ENCODE data around the gene INPP4A. TPM values are rescaled to one million over a fixed set of nuclear protein-coding genes. Genes with fewer than 3 reads are reported as not detected.
"Not testable (repeated sequence)": the region's sequence is repeated elsewhere in the genome, so short reads cannot be mapped to it uniquely, and the experiment has no call there.

The INPP4A gene
- total RNA-seq, 1 donor from 2014 or later, result 32.4 TPM

GRCh38 chr2:98432145-98432544, 12.5 kb upstream of the INPP4A start:
- Mint-ChIP-seq H3K4me3 (no peak overlapping the region), H3K36me3 (ENCODE audit: low read depth) (peaks cover 9% of the 10 kb centered on the region), H3K9me3 (peaks cover 6% of the 10 kb centered on the region), H3K27ac (ENCODE audit: unreplicated experiment) (no peak overlapping the region), H3K4me1 (peaks cover 6% of the 10 kb centered on the region), H3K27me3 (ENCODE audit: low read depth) (no peaks in the 10 kb centered on the region)
- TF ChIP-seq, protein P1, sequence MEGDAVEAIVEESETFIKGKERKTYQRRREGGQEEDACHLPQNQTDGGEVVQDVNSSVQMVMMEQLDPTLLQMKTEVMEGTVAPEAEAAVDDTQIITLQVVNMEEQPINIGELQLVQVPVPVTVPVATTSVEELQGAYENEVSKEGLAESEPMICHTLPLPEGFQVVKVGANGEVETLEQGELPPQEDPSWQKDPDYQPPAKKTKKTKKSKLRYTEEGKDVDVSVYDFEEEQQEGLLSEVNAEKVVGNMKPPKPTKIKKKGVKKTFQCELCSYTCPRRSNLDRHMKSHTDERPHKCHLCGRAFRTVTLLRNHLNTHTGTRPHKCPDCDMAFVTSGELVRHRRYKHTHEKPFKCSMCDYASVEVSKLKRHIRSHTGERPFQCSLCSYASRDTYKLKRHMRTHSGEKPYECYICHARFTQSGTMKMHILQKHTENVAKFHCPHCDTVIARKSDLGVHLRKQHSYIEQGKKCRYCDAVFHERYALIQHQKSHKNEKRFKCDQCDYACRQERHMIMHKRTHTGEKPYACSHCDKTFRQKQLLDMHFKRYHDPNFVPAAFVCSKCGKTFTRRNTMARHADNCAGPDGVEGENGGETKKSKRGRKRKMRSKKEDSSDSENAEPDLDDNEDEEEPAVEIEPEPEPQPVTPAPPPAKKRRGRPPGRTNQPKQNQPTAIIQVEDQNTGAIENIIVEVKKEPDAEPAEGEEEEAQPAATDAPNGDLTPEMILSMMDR (conservative IDR thresholded peaks at IDR 0.05), result no peak
- no peak for DNase-seq (ENCODE audit: low read depth, low spot score)

- TF ChIP-seq, protein P1 (conservative IDR thresholded peaks at IDR 0.05), result no peak
- DNase-seq (ENCODE audit: low read depth, low spot score), result no peak
- H3K27ac Mint-ChIP-seq (ENCODE audit: unreplicated experiment), result no peak overlapping the region
- H3K4me3 Mint-ChIP-seq, result no peak overlapping the region
- peaks cover 6% of the 10 kb centered on the region for H3K4me1 Mint-ChIP-seq
- peaks cover 6% of the 10 kb centered on the region for H3K9me3 Mint-ChIP-seq
- peaks cover 9% of the 10 kb centered on the region for H3K36me3 Mint-ChIP-seq (ENCODE audit: low read depth)
- no peaks in the 10 kb centered on the region for H3K27me3 Mint-ChIP-seq (ENCODE audit: low read depth)
These were observed 11.2 kb upstream of the INPP4A start for GRCh38 chr2:98433363-98433964.

DNA sequence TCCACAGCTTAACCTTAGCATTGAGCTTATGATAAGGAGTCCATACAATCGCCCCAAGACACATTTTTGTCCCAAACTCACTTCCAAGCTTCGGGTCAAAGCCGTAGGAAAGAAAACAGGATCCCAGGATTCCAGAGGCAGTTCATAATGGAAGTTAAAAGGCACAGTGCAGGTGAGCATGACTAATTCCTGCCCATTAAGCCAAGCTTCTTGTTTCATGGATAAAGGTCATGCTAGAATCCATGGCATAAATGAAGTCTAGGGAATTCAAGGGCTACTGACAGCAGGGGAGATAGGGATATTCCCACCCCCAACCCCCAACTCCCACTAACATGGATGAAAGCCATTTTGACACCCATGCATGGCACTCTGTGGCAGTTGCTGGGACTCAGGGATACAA, 10.2 kb upstream of the INPP4A start:
- Mint-ChIP-seq H3K4me1 (peaks cover 6% of the 10 kb centered on the region), H3K27ac (ENCODE audit: unreplicated experiment) (no peak overlapping the region), H3K9me3 (peaks cover 6% of the 10 kb centered on the region), H3K36me3 (ENCODE audit: low read depth) (peaks cover 9% of the 10 kb centered on the region), H3K4me3 (no peak overlapping the region), H3K27me3 (ENCODE audit: low read depth) (no peaks in the 10 kb centered on the region)
- TF ChIP-seq, protein P1 (conservative IDR thresholded peaks at IDR 0.05), result no peak
- no peak for DNase-seq (ENCODE audit: low read depth, low spot score)

GRCh38 chr2:98435670-98436069, 9.0 kb upstream of the INPP4A start:
- peaks cover 12% of the 10 kb centered on the region for H3K36me3 Mint-ChIP-seq (ENCODE audit: low read depth)
- H3K4me1 Mint-ChIP-seq; H3K9me3 Mint-ChIP-seq; DNase-seq (ENCODE audit: low read depth, low spot score); H3K4me3 Mint-ChIP-seq; H3K27me3 Mint-ChIP-seq (ENCODE audit: low read depth); H3K27ac Mint-ChIP-seq (ENCODE audit: unreplicated experiment): not testable (repeated sequence)

DNA sequence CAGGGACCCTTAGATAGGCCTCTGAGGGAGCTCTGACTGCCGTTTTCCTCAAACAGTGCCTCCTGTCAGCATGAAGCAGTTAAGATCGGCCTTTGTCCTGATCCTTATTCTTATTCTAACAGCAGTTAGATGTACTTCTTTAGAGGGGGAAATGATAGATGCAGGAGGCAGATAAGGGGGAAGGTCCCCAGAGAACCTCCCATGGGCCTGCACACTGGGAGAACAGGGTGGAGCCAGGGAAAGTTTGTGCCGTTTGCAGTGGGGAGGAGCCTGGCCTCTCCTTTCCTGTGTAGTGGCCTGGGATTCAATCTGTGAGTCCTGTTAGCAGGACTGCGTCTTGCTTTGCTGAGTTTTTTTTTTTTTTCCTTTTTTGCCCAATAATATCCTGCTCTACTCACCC, 7.9 kb upstream of the INPP4A start:
- Mint-ChIP-seq H3K9me3 (peaks cover 9% of the 10 kb centered on the region), H3K36me3 (ENCODE audit: low read depth) (peaks cover 12% of the 10 kb centered on the region), H3K4me1 (peaks cover 6% of the 10 kb centered on the region), H3K27ac (ENCODE audit: unreplicated experiment) (no peak overlapping the region), H3K4me3 (peak overlapping the region; percentile 47), H3K27me3 (ENCODE audit: low read depth) (no peaks in the 10 kb centered on the region)
- no peak for DNase-seq (ENCODE audit: low read depth, low spot score)
- TF ChIP-seq, protein P1 (conservative IDR thresholded peaks at IDR 0.05), result no peak

DNA sequence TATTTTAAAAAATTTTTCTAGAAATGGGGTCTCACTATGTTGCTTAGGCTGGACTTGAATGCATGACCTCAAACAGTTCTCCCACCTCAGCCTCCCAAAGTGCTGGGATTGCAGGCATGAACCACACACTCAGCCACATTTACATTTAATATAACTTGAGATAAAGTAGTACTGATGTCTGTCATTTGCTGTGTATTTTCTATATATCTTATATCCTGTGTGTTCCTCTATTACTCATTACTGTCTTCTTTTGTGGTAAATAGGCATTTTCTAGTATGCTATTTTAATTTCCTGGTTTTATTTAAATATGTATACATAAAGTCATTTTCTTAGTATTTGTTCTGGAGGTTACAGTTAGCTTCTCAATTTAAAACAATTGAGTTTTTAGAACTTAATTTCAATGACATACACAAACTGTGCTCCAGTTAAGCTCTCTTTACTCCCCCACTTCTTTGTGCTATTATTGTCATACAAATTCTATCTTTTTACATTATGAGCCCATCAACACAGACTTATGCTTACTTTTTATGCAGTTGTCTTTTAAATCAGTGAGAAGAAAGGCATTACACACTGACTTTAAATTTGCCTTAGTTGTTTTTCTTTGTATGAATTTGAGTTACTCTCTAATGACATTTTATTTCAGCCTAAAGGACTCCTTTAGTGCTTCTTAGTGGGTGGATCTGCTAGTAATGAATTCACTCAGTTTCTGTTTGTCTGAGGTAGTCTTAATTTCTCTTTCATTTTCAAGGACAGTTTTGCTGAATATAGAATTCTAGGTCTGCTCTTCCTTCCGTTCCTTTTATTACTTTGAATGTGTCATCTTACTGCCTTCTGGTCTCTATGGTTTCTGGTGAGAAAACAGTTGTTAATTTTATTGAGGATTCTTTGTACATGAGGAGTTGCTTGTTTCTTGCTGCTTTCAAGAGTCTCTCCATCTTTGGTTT, 6.2 kb upstream of the INPP4A start:
- no peak for DNase-seq (ENCODE audit: low read depth, low spot score)
- Mint-ChIP-seq H3K4me1 (peaks cover 6% of the 10 kb centered on the region), H3K27ac (ENCODE audit: unreplicated experiment) (no peak overlapping the region)

More for the DNA sequence above, 6.2 kb upstream of the INPP4A start:
- H3K4me3 Mint-ChIP-seq, result no peak overlapping the region
- H3K9me3 Mint-ChIP-seq, result peaks cover 3% of the 10 kb centered on the region
- H3K27me3 Mint-ChIP-seq (ENCODE audit: low read depth), result no peaks in the 10 kb centered on the region
- TF ChIP-seq, protein P1 (conservative IDR thresholded peaks at IDR 0.05), result no peak
- peaks cover 6% of the 10 kb centered on the region for H3K36me3 Mint-ChIP-seq (ENCODE audit: low read depth)

Data from neural crest cell (in vitro differentiated cells).